Body of pancreas (tissue), 4 donors: ENCODE results near the gene ARMH2. TPM values are rescaled to one million over a fixed set of nuclear protein-coding genes. Genes with fewer than 3 reads are reported as not detected.

Experiments used
- ATAC-seq: fragments of 150-250 bp; one replicate; pipeline ENCODE4 v1.9.1; 2016
- DNase-seq, 4 donors: peaks; one replicate each; pipeline ENCODE4 v3.0.0-alpha.2; 2019
- H3K27ac ChIP-seq, 4 donors: fragments of 200-600 bp; sonication (generic); 1 replicate in 3 of 4; 2 replicates in 1 of 4; pipeline versions ENCODE4 v1.5.1 to v1.6.1; 2016 to 2019; ENCODE audit warnings: mild to moderate bottlenecking in 1 of 4, mixed read lengths in 1 of 4, moderate library complexity in 1 of 4
- H3K27me3 ChIP-seq, 2 donors: fragments of 200-600 bp; sonication (generic); one replicate each; pipeline ENCODE4 v1.6.0; 2016; ENCODE audit warnings: mild to moderate bottlenecking in 1 of 2
- H3K36me3 ChIP-seq, 2 donors: fragments of 200-600 bp; sonication (generic); replicated peaks in 1 of 2; 2 replicates each; pipeline ENCODE4 v1.5.1; 2016; ENCODE audit warnings: low read depth in 2 of 2; ENCODE audit not compliant: insufficient read depth in 1 of 2
- H3K4me1 ChIP-seq: fragments of 200-600 bp; sonication (generic); one replicate; pipeline ENCODE4 v1.6.0; 2016
- H3K4me3 ChIP-seq, 2 donors: fragments of 200-600 bp; sonication (generic); 1 replicate in 1 of 2; 2 replicates in 1 of 2; pipeline ENCODE4 v1.5.1; 2016 to 2019
- H3K9me3 ChIP-seq, 3 donors: fragments of 200-600 bp; sonication (generic); 1 replicate in 2 of 3; 2 replicates in 1 of 3; pipeline ENCODE4 v1.5.1; 2016
- CTCF ChIP-seq, 7 experiments: fragments of 450-650 bp in 4 of 7; fragments of 200-600 bp in 3 of 7; sonication (generic) in 3 of 7; IDR thresholded peaks; one replicate each; pipeline ENCODE4 v1.5.1; 2016 to 2019; ENCODE audit warnings: antibody characterized with exemption in 7 of 7
- POLR2A ChIP-seq, 3 donors: fragments of 450-650 bp; IDR thresholded peaks; one replicate each; pipeline ENCODE4 v1.6.1; 2016; ENCODE audit warnings: antibody characterized with exemption in 3 of 3, mild to moderate bottlenecking in 2 of 3
- WGBS, 2 donors: methylation state at CpG; one replicate each; pipeline ENCODE4 v1.1.5; 2017; 5-methylcytosine and 5-hydroxymethylcytosine counted together
- intact Hi-C: fragments of 100-400 bp; cut with DNase I; formaldehyde crosslinking; loops from one replicate; pipeline ENCODE4 v1.15.1; 2023
- total RNA-seq, 2 donors: library from RNA; depleted of rRNA; stranded (reverse); fragments of >200 nt; gene quantifications; one replicate each; pipeline ENCODE4 v1.1.0, GENCODE V29; 2016

The ARMH2 gene
- total RNA-seq, 2 donors from 2014 or later: not detected

- 75 to 82% methylated on average over 6 of the region's 6 CpGs for WGBS, 2 donors
- Histone ChIP-seq H3K27ac (peak overlapping the region; percentile 50 to 74 (median 66)), H3K4me3 (no peak overlapping the region), H3K27me3 (no peaks in the 10 kb centered on the region), H3K4me1 (peaks cover 15% of the 10 kb centered on the region), H3K9me3 (no peaks in the 10 kb centered on the region), H3K36me3 (no peaks in the 10 kb centered on the region)
- intact Hi-C loops: no loop called here
- no peak for TF ChIP-seq CTCF (IDR thresholded peaks at IDR 0.05)
- no peak for TF ChIP-seq POLR2A (IDR thresholded peaks at IDR 0.05)
- DNase-seq (no peak), ATAC-seq (no peak)
Measured at GRCh38 chr6:24796616-24797290, 2.0 kb downstream of the ARMH2 start.

GRCh38 chr6:24795106-24795505, 3.6 kb downstream of the ARMH2 start:
- no peak for TF ChIP-seq POLR2A (IDR thresholded peaks at IDR 0.05)
- TF ChIP-seq CTCF (IDR thresholded peaks at IDR 0.05): no peak
- ATAC-seq (no peak), DNase-seq (no peak)
- no peaks in the 10 kb centered on the region for H3K27me3 ChIP-seq
- H3K4me3 ChIP-seq: no peak overlapping the region
- no peaks in the 10 kb centered on the region for H3K9me3 ChIP-seq
- H3K27ac ChIP-seq: no peak overlapping the region
- intact Hi-C loops: no loop called here
- H3K36me3 ChIP-seq: no peaks in the 10 kb centered on the region
- H3K4me1 ChIP-seq: peaks cover 20% of the 10 kb centered on the region
- WGBS, 2 donors: 75 to 92% methylated on average over 2 of the region's 2 CpGs

GRCh38 chr6:24788031-24788665, 10.6 kb downstream of the ARMH2 start:
- no peak for ATAC-seq
- Histone ChIP-seq H3K9me3 (no peaks in the 10 kb centered on the region), H3K4me1 (peaks cover 14% of the 10 kb centered on the region), H3K27me3 (no peaks in the 10 kb centered on the region), H3K36me3 (peaks cover 4 to 8% of the 10 kb centered on the region in 2 donors), H3K27ac (no peak overlapping the region), H3K4me3 (no peak overlapping the region)
- TF ChIP-seq CTCF (IDR thresholded peaks at IDR 0.05) (no peak), POLR2A (IDR thresholded peaks at IDR 0.05) (peak in 1 of 3 donors; percentile 4)
- intact Hi-C loops: no loop called here
- 90% methylated on average over 4 of the region's 4 CpGs for WGBS, 2 donors
- DNase-seq: no peak

GRCh38 chr6:24780206-24780605, 18.5 kb downstream of the ARMH2 start:
- no peak for TF ChIP-seq POLR2A (IDR thresholded peaks at IDR 0.05)
- no peak for TF ChIP-seq CTCF (IDR thresholded peaks at IDR 0.05)
- peak overlapping the region; percentile 21 to 100 (median 89) for H3K27ac ChIP-seq
- H3K27me3 ChIP-seq: no peaks in the 10 kb centered on the region
- peaks cover 32% of the 10 kb centered on the region for H3K4me1 ChIP-seq
- intact Hi-C loops: no loop called here
- DNase-seq: no peak
- no peaks in the 10 kb centered on the region for H3K9me3 ChIP-seq
- H3K4me3 ChIP-seq: no peak overlapping the region
- no peak for ATAC-seq
- WGBS, 2 donors: 27 to 37% methylated on average over 4 of the region's 4 CpGs
- H3K36me3 ChIP-seq: peaks cover 0 to 4% of the 10 kb centered on the region in 2 donors
